Measurements from ENCODE around the gene SERPINF2.

DNA sequence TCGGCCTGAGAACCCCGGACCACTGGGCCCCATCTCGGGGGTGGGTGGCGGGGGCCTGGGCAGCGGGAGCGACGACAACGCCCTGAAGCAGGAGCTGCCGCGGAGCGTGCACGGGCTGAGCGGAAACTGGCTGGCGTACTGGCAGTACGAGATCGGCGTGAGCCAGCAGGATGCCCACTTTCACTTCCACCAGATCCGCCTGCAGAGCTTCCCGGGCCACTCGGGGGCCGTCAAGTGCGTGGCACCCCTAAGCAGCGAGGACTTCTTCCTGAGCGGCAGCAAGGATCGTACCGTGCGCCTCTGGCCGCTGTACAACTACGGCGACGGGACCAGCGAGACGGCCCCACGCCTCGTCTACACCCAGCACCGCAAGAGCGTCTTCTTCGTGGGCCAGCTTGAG, 8.9 kb upstream of the SERPINF2 start:
- TF ChIP-seq, protein P1, sequence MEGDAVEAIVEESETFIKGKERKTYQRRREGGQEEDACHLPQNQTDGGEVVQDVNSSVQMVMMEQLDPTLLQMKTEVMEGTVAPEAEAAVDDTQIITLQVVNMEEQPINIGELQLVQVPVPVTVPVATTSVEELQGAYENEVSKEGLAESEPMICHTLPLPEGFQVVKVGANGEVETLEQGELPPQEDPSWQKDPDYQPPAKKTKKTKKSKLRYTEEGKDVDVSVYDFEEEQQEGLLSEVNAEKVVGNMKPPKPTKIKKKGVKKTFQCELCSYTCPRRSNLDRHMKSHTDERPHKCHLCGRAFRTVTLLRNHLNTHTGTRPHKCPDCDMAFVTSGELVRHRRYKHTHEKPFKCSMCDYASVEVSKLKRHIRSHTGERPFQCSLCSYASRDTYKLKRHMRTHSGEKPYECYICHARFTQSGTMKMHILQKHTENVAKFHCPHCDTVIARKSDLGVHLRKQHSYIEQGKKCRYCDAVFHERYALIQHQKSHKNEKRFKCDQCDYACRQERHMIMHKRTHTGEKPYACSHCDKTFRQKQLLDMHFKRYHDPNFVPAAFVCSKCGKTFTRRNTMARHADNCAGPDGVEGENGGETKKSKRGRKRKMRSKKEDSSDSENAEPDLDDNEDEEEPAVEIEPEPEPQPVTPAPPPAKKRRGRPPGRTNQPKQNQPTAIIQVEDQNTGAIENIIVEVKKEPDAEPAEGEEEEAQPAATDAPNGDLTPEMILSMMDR (IDR thresholded peaks at IDR 0.05; ENCODE audit: low read length), result no peak
- TF ChIP-seq EZH2 (IDR thresholded peaks at IDR 0.05; ENCODE audit: borderline replicate concordance, low read length), result no peak
